ENCODE data around the gene WDR82. TPM values are rescaled to one million over a fixed set of nuclear protein-coding genes. Genes with fewer than 3 reads are reported as not detected.
A peak's percentile ranks its signal among the peaks of the same experiment; 100 is the strongest.

WDR82 gene
- total and polyA plus RNA-seq, 9 of the 15 experiments (the other 6 are each of a cell fraction or from before 2014, with no cell fraction given), result 6.4 to 62.9 (median 37.1) TPM

DNA sequence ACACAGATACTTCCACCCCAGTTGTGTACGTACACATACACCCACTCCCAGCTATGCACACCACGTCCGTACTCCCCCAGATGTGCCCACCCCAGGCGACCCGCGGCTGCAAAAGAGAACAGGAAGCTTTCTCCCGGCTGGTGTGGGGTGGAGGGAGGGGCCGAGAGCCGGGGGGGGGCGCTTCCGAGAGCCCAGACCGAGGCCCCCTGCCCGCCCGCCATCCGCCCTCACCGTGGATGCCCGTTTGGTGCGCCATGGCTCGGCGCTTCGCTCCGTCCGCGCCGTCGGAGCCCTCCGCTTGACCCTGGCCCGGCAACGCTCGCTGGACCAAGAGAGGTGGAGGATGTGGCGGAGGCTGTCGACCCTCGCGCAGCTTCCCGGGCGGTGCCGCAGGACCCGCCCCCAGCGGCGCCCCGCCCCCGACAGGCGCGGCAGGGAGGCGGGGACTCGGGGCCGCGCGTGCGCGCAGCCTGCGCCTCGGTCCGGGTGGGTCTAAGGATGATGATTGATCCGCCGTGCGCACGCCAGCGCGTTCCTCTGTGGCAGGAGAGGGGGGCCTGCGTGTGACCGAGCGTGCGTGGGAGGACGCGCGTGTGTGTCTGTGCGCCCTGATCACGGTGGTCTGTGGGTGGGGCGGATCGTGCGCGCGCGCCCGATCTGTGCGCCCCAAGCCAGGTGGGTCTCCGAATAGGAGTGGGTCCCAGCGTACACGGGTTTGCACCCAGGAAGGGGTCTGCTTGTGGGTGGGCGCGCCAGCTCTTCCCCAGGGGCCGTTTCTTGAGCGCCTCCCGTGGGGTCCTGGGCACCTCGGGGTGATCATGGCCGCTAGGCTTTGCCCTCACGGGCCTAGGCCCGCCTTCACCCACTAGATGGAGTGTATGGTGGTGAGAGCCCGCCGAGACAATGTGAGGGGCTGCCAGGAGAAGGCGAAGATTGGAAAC is 39.4 kb downstream of the WDR82 start, which contains the start of gene TWF2 (continued):
- TF ChIP-seq, protein P1, sequence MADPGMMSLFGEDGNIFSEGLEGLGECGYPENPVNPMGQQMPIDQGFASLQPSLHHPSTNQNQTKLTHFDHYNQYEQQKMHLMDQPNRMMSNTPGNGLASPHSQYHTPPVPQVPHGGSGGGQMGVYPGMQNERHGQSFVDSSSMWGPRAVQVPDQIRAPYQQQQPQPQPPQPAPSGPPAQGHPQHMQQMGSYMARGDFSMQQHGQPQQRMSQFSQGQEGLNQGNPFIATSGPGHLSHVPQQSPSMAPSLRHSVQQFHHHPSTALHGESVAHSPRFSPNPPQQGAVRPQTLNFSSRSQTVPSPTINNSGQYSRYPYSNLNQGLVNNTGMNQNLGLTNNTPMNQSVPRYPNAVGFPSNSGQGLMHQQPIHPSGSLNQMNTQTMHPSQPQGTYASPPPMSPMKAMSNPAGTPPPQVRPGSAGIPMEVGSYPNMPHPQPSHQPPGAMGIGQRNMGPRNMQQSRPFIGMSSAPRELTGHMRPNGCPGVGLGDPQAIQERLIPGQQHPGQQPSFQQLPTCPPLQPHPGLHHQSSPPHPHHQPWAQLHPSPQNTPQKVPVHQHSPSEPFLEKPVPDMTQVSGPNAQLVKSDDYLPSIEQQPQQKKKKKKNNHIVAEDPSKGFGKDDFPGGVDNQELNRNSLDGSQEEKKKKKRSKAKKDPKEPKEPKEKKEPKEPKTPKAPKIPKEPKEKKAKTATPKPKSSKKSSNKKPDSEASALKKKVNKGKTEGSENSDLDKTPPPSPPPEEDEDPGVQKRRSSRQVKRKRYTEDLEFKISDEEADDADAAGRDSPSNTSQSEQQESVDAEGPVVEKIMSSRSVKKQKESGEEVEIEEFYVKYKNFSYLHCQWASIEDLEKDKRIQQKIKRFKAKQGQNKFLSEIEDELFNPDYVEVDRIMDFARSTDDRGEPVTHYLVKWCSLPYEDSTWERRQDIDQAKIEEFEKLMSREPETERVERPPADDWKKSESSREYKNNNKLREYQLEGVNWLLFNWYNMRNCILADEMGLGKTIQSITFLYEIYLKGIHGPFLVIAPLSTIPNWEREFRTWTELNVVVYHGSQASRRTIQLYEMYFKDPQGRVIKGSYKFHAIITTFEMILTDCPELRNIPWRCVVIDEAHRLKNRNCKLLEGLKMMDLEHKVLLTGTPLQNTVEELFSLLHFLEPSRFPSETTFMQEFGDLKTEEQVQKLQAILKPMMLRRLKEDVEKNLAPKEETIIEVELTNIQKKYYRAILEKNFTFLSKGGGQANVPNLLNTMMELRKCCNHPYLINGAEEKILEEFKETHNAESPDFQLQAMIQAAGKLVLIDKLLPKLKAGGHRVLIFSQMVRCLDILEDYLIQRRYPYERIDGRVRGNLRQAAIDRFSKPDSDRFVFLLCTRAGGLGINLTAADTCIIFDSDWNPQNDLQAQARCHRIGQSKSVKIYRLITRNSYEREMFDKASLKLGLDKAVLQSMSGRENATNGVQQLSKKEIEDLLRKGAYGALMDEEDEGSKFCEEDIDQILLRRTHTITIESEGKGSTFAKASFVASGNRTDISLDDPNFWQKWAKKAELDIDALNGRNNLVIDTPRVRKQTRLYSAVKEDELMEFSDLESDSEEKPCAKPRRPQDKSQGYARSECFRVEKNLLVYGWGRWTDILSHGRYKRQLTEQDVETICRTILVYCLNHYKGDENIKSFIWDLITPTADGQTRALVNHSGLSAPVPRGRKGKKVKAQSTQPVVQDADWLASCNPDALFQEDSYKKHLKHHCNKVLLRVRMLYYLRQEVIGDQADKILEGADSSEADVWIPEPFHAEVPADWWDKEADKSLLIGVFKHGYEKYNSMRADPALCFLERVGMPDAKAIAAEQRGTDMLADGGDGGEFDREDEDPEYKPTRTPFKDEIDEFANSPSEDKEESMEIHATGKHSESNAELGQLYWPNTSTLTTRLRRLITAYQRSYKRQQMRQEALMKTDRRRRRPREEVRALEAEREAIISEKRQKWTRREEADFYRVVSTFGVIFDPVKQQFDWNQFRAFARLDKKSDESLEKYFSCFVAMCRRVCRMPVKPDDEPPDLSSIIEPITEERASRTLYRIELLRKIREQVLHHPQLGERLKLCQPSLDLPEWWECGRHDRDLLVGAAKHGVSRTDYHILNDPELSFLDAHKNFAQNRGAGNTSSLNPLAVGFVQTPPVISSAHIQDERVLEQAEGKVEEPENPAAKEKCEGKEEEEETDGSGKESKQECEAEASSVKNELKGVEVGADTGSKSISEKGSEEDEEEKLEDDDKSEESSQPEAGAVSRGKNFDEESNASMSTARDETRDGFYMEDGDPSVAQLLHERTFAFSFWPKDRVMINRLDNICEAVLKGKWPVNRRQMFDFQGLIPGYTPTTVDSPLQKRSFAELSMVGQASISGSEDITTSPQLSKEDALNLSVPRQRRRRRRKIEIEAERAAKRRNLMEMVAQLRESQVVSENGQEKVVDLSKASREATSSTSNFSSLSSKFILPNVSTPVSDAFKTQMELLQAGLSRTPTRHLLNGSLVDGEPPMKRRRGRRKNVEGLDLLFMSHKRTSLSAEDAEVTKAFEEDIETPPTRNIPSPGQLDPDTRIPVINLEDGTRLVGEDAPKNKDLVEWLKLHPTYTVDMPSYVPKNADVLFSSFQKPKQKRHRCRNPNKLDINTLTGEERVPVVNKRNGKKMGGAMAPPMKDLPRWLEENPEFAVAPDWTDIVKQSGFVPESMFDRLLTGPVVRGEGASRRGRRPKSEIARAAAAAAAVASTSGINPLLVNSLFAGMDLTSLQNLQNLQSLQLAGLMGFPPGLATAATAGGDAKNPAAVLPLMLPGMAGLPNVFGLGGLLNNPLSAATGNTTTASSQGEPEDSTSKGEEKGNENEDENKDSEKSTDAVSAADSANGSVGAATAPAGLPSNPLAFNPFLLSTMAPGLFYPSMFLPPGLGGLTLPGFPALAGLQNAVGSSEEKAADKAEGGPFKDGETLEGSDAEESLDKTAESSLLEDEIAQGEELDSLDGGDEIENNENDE (IDR thresholded peaks at IDR 0.05; ENCODE audit: low read depth, low read length), result no peak
- TF ChIP-seq PCBP1 (IDR thresholded peaks at IDR 0.05; ENCODE audit: low read depth, low read length, poor library complexity, severe bottlenecking), result no peak
- no peak for TF ChIP-seq ZBTB8A (IDR thresholded peaks at IDR 0.05; ENCODE audit: partially characterized antibody)
- TF ChIP-seq, protein P2, sequence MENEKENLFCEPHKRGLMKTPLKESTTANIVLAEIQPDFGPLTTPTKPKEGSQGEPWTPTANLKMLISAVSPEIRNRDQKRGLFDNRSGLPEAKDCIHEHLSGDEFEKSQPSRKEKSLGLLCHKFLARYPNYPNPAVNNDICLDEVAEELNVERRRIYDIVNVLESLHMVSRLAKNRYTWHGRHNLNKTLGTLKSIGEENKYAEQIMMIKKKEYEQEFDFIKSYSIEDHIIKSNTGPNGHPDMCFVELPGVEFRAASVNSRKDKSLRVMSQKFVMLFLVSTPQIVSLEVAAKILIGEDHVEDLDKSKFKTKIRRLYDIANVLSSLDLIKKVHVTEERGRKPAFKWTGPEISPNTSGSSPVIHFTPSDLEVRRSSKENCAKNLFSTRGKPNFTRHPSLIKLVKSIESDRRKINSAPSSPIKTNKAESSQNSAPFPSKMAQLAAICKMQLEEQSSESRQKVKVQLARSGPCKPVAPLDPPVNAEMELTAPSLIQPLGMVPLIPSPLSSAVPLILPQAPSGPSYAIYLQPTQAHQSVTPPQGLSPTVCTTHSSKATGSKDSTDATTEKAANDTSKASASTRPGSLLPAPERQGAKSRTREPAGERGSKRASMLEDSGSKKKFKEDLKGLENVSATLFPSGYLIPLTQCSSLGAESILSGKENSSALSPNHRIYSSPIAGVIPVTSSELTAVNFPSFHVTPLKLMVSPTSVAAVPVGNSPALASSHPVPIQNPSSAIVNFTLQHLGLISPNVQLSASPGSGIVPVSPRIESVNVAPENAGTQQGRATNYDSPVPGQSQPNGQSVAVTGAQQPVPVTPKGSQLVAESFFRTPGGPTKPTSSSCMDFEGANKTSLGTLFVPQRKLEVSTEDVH (IDR thresholded peaks at IDR 0.05; ENCODE audit: low read depth, partially characterized antibody), result no peak
- TF ChIP-seq, protein P3, sequence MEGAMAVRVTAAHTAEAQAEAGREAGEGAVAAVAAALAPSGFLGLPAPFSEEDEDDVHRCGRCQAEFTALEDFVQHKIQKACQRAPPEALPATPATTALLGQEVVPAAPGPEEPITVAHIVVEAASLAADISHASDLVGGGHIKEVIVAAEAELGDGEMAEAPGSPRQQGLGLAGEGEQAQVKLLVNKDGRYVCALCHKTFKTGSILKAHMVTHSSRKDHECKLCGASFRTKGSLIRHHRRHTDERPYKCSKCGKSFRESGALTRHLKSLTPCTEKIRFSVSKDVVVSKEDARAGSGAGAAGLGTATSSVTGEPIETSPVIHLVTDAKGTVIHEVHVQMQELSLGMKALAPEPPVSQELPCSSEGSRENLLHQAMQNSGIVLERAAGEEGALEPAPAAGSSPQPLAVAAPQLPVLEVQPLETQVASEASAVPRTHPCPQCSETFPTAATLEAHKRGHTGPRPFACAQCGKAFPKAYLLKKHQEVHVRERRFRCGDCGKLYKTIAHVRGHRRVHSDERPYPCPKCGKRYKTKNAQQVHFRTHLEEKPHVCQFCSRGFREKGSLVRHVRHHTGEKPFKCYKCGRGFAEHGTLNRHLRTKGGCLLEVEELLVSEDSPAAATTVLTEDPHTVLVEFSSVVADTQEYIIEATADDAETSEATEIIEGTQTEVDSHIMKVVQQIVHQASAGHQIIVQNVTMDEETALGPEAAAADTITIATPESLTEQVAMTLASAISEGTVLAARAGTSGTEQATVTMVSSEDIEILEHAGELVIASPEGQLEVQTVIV (CRISPR knock-in tag; IDR thresholded peaks at IDR 0.05; ENCODE audit: borderline replicate concordance), result no peak
- TF ChIP-seq SAP30 (IDR thresholded peaks at IDR 0.05; ENCODE audit: borderline replicate concordance, insufficient read depth, low read depth, low read length, poor library complexity, severe bottlenecking), result peak; percentile 40
- no peak for TF ChIP-seq CHD4 (IDR thresholded peaks at IDR 0.05; ENCODE audit: insufficient read depth, insufficient replicate concordance, low read depth, low read length, poor library complexity, severe bottlenecking)
